A673 (cell line): ENCODE measurements around the gene ZNF273. TPM values are rescaled to one million over a fixed set of nuclear protein-coding genes. Genes with fewer than 3 reads are reported as not detected.

Source experiments
- BruUV-seq: library from RNA; stranded (reverse); fragments of 400-500 nt; replicated peaks from 2 replicates; lab custom pipeline; 2021; lab: Mats Ljungman, UMichigan
- CTCF ChIA-PET: fragments of 300-600 bp; sonication (Branson Sonifier 250); formaldehyde crosslinking; loops from one replicate; lab custom pipeline; 2022; ENCODE audit warnings: antibody characterized with exemption; lab: Charles Lee
- POLR2A ChIA-PET: fragments of 300-600 bp; sonication (Branson Sonifier 250); formaldehyde crosslinking; loops from one replicate; lab custom pipeline; 2022; ENCODE audit warnings: antibody characterized with exemption; ENCODE audit not compliant: low non-redundant PET; lab: Charles Lee
- DNase-seq: peaks from one replicate; pipeline ENCODE4 v3.0.0-alpha.2; 2015; ENCODE audit warnings: low spot score
- H3K27ac ChIP-seq: fragments of 200-600 bp; sonication (generic); 2 replicates; pipeline ENCODE4 v1.5.1; 2016; ENCODE audit warnings: mixed run types, low read depth, mild to moderate bottlenecking, mixed read lengths, antibody characterized with exemption, low read length; ENCODE audit not compliant: poor library complexity, severe bottlenecking
- H3K27me3 ChIP-seq: fragments of 200-600 bp; sonication (generic); replicated peaks from 2 replicates; pipeline ENCODE4 v1.6.1; 2017; ENCODE audit warnings: mixed run types, low read depth, mild to moderate bottlenecking, mixed read lengths, antibody characterized with exemption, low read length; ENCODE audit not compliant: insufficient read depth, poor library complexity
- H3K36me3 ChIP-seq: fragments of 200-600 bp; sonication (generic); 2 replicates; pipeline ENCODE4 v1.6.1; 2016; ENCODE audit warnings: mixed run types, mild to moderate bottlenecking, mixed read lengths, antibody characterized with exemption, low read length; ENCODE audit not compliant: insufficient read depth, poor library complexity, severe bottlenecking
- H3K4me1 ChIP-seq: fragments of 200-600 bp; sonication (generic); 2 replicates; pipeline ENCODE4 v1.6.1; 2017; ENCODE audit warnings: mixed run types, mild to moderate bottlenecking, mixed read lengths, antibody characterized with exemption, low read length; ENCODE audit not compliant: insufficient read depth, poor library complexity, severe bottlenecking
- H3K4me3 ChIP-seq: fragments of 200-600 bp; sonication (generic); 2 replicates; pipeline ENCODE4 v1.5.1; 2016; ENCODE audit warnings: low read depth, mixed run types, mild to moderate bottlenecking, mixed read lengths, low read length; ENCODE audit not compliant: poor library complexity, severe bottlenecking
- H3K9me3 ChIP-seq: fragments of 200-600 bp; sonication (generic); 2 replicates; pipeline ENCODE4 v1.6.1; 2016; ENCODE audit warnings: mixed run types, low read depth, mild to moderate bottlenecking, mixed read lengths, antibody characterized with exemption, low read length; ENCODE audit not compliant: poor library complexity, severe bottlenecking
- CTCF ChIP-seq: fragments of 300-800, 200-600 bp; sonication (generic); conservative IDR thresholded peaks from 2 replicates; pipeline ENCODE4 v1.5.1; 2017; ENCODE audit warnings: low read depth, mild to moderate bottlenecking, antibody characterized with exemption, low read length, moderate library complexity, mixed read lengths
- EZH2 ChIP-seq: fragments of 200-600 bp; sonication (generic); IDR thresholded peaks from 2 replicates; pipeline ENCODE4 v1.6.1; 2017; ENCODE audit warnings: borderline replicate concordance, low read depth, mild to moderate bottlenecking, mixed read lengths, antibody characterized with exemption, low read length; ENCODE audit not compliant: poor library complexity, severe bottlenecking
- intact Hi-C: fragments of 100-400 bp; cut with micrococcal nuclease; formaldehyde crosslinking; loops from one replicate; pipeline ENCODE4 v1.10.0; 2022; ENCODE audit not compliant: unreplicated experiment
- total RNA-seq: library from RNA; stranded (reverse); gene quantifications from 2 replicates; pipeline ENCODE4 v1.2.3, GENCODE V29; 2021

Gene ZNF273
- total RNA-seq, 1 experiment from 2014 or later = 10.1 TPM

GRCh38 chr7:64905133-64905532 lies 2.1 kb downstream of the ZNF273 start:
- Histone ChIP-seq H3K9me3 (peaks cover 4% of the 10 kb centered on the region), H3K27ac (no peak overlapping the region), H3K27me3 (no peaks in the 10 kb centered on the region), H3K36me3 (peaks cover 6% of the 10 kb centered on the region), H3K4me3 (no peak overlapping the region), H3K4me1 (peaks cover 8% of the 10 kb centered on the region)
- no peak for DNase-seq
- CTCF ChIA-PET = no interaction called here
- POLR2A ChIA-PET = no interaction called here
- intact Hi-C loops = no loop called here
- TF ChIP-seq CTCF (no peak), EZH2 (no peak)
- BruUV-seq = no TSS peak

GRCh38 chr7:64905547-64905946 lies 2.5 kb downstream of the ZNF273 start:
- no peak for DNase-seq
- POLR2A ChIA-PET = no interaction called here
- peaks cover 6% of the 10 kb centered on the region for H3K36me3 ChIP-seq
- H3K27me3 ChIP-seq = no peaks in the 10 kb centered on the region
- no peak overlapping the region for H3K4me3 ChIP-seq
- H3K4me1 ChIP-seq = peaks cover 8% of the 10 kb centered on the region
- H3K27ac ChIP-seq = no peak overlapping the region
- BruUV-seq = no TSS peak
- CTCF ChIA-PET = no interaction called here
- TF ChIP-seq CTCF (no peak), EZH2 (no peak)
- peaks cover 8% of the 10 kb centered on the region for H3K9me3 ChIP-seq
- intact Hi-C loops = no loop called here

- no peak overlapping the region for H3K4me3 ChIP-seq
- H3K4me1 ChIP-seq = peaks cover 8% of the 10 kb centered on the region
- H3K27me3 ChIP-seq = no peaks in the 10 kb centered on the region
- intact Hi-C loops = no loop called here
- peaks cover 20% of the 10 kb centered on the region for H3K9me3 ChIP-seq
- H3K36me3 ChIP-seq = peaks cover 6% of the 10 kb centered on the region
- H3K27ac ChIP-seq = no peak overlapping the region
- ChIA-PET POLR2A (no interaction called here), CTCF (no interaction called here)
- no peak for TF ChIP-seq EZH2
- no peak for TF ChIP-seq CTCF
- no TSS peak for BruUV-seq
- peak; percentile 9 for DNase-seq
Observed at GRCh38 chr7:64907641-64908326, 4.7 kb downstream of the ZNF273 start.
